ENCODE data around the gene RET. TPM values are rescaled to one million over a fixed set of nuclear protein-coding genes. Genes with fewer than 3 reads are reported as not detected.
"Not testable (repeated sequence)": the region's sequence is repeated elsewhere in the genome, so short reads cannot be mapped to it uniquely, and the experiment has no call there.

RET gene
- total RNA-seq, 1 donor from 2014 or later = 0.07 TPM

- DNase-seq (ENCODE audit: low read depth, low spot score) = no peak
Observed at GRCh38 chr10:43077421-43078171, 727 bp downstream of the RET start.

- DNase-seq (ENCODE audit: low read depth, low spot score) = no peak
Observed at GRCh38 chr10:43078175-43078985, 1.5 kb downstream of the RET start.

- no peak for DNase-seq (ENCODE audit: low read depth, low spot score)
Observed at GRCh38 chr10:43078986-43079273, 2.1 kb downstream of the RET start.

GRCh38 chr10:43079856-43080255 is 3.0 kb downstream of the RET start:
- no peak for DNase-seq (ENCODE audit: low read depth, low spot score)

- no peak for DNase-seq (ENCODE audit: low read depth, low spot score)
Observed at GRCh38 chr10:43082087-43082486, 5.2 kb downstream of the RET start.

- no peak for DNase-seq (ENCODE audit: low read depth, low spot score)
Observed at GRCh38 chr10:43082746-43083145, 5.9 kb downstream of the RET start.

GRCh38 chr10:43083764-43084163 is 6.9 kb downstream of the RET start:
- no peak for DNase-seq (ENCODE audit: low read depth, low spot score)

GRCh38 chr10:43084812-43085211 is 7.9 kb downstream of the RET start:
- no peak for DNase-seq (ENCODE audit: low read depth, low spot score)

- DNase-seq (ENCODE audit: low read depth, low spot score) = no peak
Observed at GRCh38 chr10:43086321-43086942, 9.6 kb downstream of the RET start.

GRCh38 chr10:43089519-43089918 is 12.7 kb downstream of the RET start:
- no peak for DNase-seq (ENCODE audit: low read depth, low spot score)

- no peak for DNase-seq (ENCODE audit: low read depth, low spot score)
Observed at GRCh38 chr10:43090188-43090587, 13.3 kb downstream of the RET start.

- DNase-seq (ENCODE audit: low read depth, low spot score) = no peak
Observed at GRCh38 chr10:43090664-43091063, 13.8 kb downstream of the RET start.

GRCh38 chr10:43091846-43092245 is 15.0 kb downstream of the RET start:
- no peak for DNase-seq (ENCODE audit: low read depth, low spot score)

- no peak for DNase-seq (ENCODE audit: low read depth, low spot score)
Observed at GRCh38 chr10:43093423-43094076, 16.7 kb downstream of the RET start.

- DNase-seq (ENCODE audit: low read depth, low spot score) = no peak
Observed at GRCh38 chr10:43094085-43094484, 17.2 kb downstream of the RET start.

GRCh38 chr10:43099339-43099738 is 22.5 kb downstream of the RET start:
- DNase-seq (ENCODE audit: low read depth, low spot score) = not testable (repeated sequence)

- no peak for DNase-seq (ENCODE audit: low read depth, low spot score)
Observed at GRCh38 chr10:43099928-43100327, 23.1 kb downstream of the RET start.

- no peak for DNase-seq (ENCODE audit: low read depth, low spot score)
Observed at GRCh38 chr10:43100366-43100765, 23.5 kb downstream of the RET start.

- no peak for DNase-seq (ENCODE audit: low read depth, low spot score)
Observed at GRCh38 chr10:43102063-43102828, 25.4 kb downstream of the RET start.

- peak; percentile 11 for DNase-seq (ENCODE audit: low read depth, low spot score)
Observed at GRCh38 chr10:43105102-43105955, 28.5 kb downstream of the RET start.

GRCh38 chr10:43105956-43106229 is 29.0 kb downstream of the RET start:
- no peak for DNase-seq (ENCODE audit: low read depth, low spot score)
